ENCODE measurements around the gene ETV5. TPM values are rescaled to one million over a fixed set of nuclear protein-coding genes. Genes with fewer than 3 reads are reported as not detected.
"Not testable (repeated sequence)": the region's sequence is repeated elsewhere in the genome, so short reads cannot be mapped to it uniquely, and the experiment has no call there.

The ETV5 gene
- total RNA-seq, 8 experiments from 2014 or later: 4.0 to 36.7 (median 10.8) TPM

- 35 to 91% (median 52%) methylated on average over 1 to 2 of the region's 2 CpGs; no CpG with 5 or more reads in 1 of the 10 experiments for WGBS, 10 experiments
- H3K4me1 ChIP-seq (replicated peaks in 1 of 2); H3K27ac ChIP-seq; in situ Hi-C loops (cut with MboI; ENCODE audit: low pct_unique_long_range_greater_than_20kb in 2 of 9, low sequenced_read_pairs in 9 of 9, unreplicated experiment in 9 of 9); H3K4me3 ChIP-seq: not testable (repeated sequence)
- peak in 1 of 8 experiments; percentile 76 for ATAC-seq (replicated peaks in 6 of 8)
These were observed 89.6 kb downstream of the ETV5 start for GRCh38 chr3:186019288-186019687.

GRCh38 chr3:186014866-186015265 lies 94.0 kb downstream of the ETV5 start:
- 17 to 80% (median 45%) methylated on average over 1 to 3 of the region's 3 CpGs; no CpG with 5 or more reads in 1 of the 10 experiments for WGBS, 10 experiments
- Histone ChIP-seq H3K4me1 (replicated peaks in 1 of 2) (no peaks in the 10 kb centered on the region), H3K27ac (no peak overlapping the region), H3K4me3 (no peak overlapping the region)
- no peak for ATAC-seq (replicated peaks in 6 of 8)
- in situ Hi-C loops (cut with MboI; ENCODE audit: low pct_unique_long_range_greater_than_20kb in 2 of 9, low sequenced_read_pairs in 9 of 9, unreplicated experiment in 9 of 9): no loop called here

- Histone ChIP-seq H3K4me1 (replicated peaks in 1 of 2) (no peaks in the 10 kb centered on the region), H3K27ac (no peak overlapping the region), H3K4me3 (no peak overlapping the region)
- 6 to 67% (median 63%) methylated on average over 1 to 3 of the region's 7 CpGs; no CpG with 5 or more reads in 6 of the 10 experiments for WGBS, 10 experiments
- in situ Hi-C loops (cut with MboI; ENCODE audit: low pct_unique_long_range_greater_than_20kb in 2 of 9, low sequenced_read_pairs in 9 of 9, unreplicated experiment in 9 of 9): no loop called here
- ATAC-seq (replicated peaks in 6 of 8): peak in 1 of 8 experiments; percentile 44
These were observed 95.6 kb downstream of the ETV5 start for GRCh38 chr3:186013312-186013711.

GRCh38 chr3:186012137-186012536 lies 96.8 kb downstream of the ETV5 start:
- in situ Hi-C loops (cut with MboI; ENCODE audit: low pct_unique_long_range_greater_than_20kb in 2 of 9, low sequenced_read_pairs in 9 of 9, unreplicated experiment in 9 of 9): no loop called here
- no peaks in the 10 kb centered on the region for H3K4me1 ChIP-seq (replicated peaks in 1 of 2)
- H3K27ac ChIP-seq: no peak overlapping the region
- H3K4me3 ChIP-seq: no peak overlapping the region
- WGBS, 10 experiments: 26 to 100% (median 80%) methylated on average over 1 to 4 of the region's 4 CpGs; no CpG with 5 or more reads in 1 of the 10 experiments
- ATAC-seq (replicated peaks in 6 of 8): no peak

- WGBS, 10 experiments: 79 to 100% (median 91%) methylated on average over 2 to 7 of the region's 7 CpGs; no CpG with 5 or more reads in 1 of the 10 experiments
- in situ Hi-C loops (cut with MboI; ENCODE audit: low pct_unique_long_range_greater_than_20kb in 2 of 9, low sequenced_read_pairs in 9 of 9, unreplicated experiment in 9 of 9): no loop called here
- no peak for ATAC-seq (replicated peaks in 6 of 8)
These were observed 104.2 kb downstream of the ETV5 start for GRCh38 chr3:186004671-186005070.

GRCh38 chr3:186004209-186004608 lies 104.7 kb downstream of the ETV5 start:
- in situ Hi-C loops (cut with MboI; ENCODE audit: low pct_unique_long_range_greater_than_20kb in 2 of 9, low sequenced_read_pairs in 9 of 9, unreplicated experiment in 9 of 9): no loop called here
- Histone ChIP-seq H3K4me3 (no peak overlapping the region), H3K27ac (no peak overlapping the region), H3K4me1 (replicated peaks in 1 of 2) (no peaks in the 10 kb centered on the region)
- WGBS, 10 experiments: 0 to 83% (median 50%) methylated on average over 1 to 3 of the region's 3 CpGs; no CpG with 5 or more reads in 1 of the 10 experiments
- ATAC-seq (replicated peaks in 6 of 8): no peak

More at GRCh38 chr3:186004671-186005070, 104.2 kb downstream of the ETV5 start:
- Histone ChIP-seq H3K4me1 (replicated peaks in 1 of 2) (no peaks in the 10 kb centered on the region), H3K27ac (no peak overlapping the region), H3K4me3 (no peak overlapping the region)

- 38 to 94% (median 76%) methylated on average over 1 to 5 of the region's 5 CpGs; no CpG with 5 or more reads in 2 of the 10 experiments for WGBS, 10 experiments
- Histone ChIP-seq H3K27ac (no peak overlapping the region), H3K4me3 (no peak overlapping the region), H3K4me1 (replicated peaks in 1 of 2) (no peaks in the 10 kb centered on the region)
- in situ Hi-C loops (cut with MboI; ENCODE audit: low pct_unique_long_range_greater_than_20kb in 2 of 9, low sequenced_read_pairs in 9 of 9, unreplicated experiment in 9 of 9): no loop called here
- no peak for ATAC-seq (replicated peaks in 6 of 8)
These were observed 105.3 kb downstream of the ETV5 start for GRCh38 chr3:186003610-186004009.

GRCh38 chr3:186002884-186003472 lies 105.9 kb downstream of the ETV5 start:
- in situ Hi-C loops (cut with MboI; ENCODE audit: low pct_unique_long_range_greater_than_20kb in 2 of 9, low sequenced_read_pairs in 9 of 9, unreplicated experiment in 9 of 9): no loop called here
- WGBS, 10 experiments: 14 to 80% (median 58%) methylated on average over 1 to 3 of the region's 3 CpGs; no CpG with 5 or more reads in 2 of the 10 experiments

GRCh38 chr3:186001842-186002241 lies 107.0 kb downstream of the ETV5 start:
- H3K4me3 ChIP-seq: no peak overlapping the region
- H3K27ac ChIP-seq: no peak overlapping the region
- in situ Hi-C loops (cut with MboI; ENCODE audit: low pct_unique_long_range_greater_than_20kb in 2 of 9, low sequenced_read_pairs in 9 of 9, unreplicated experiment in 9 of 9): no loop called here
- 35 to 100% (median 73%) methylated on average over 1 to 2 of the region's 2 CpGs for WGBS, 10 experiments
- no peaks in the 10 kb centered on the region for H3K4me1 ChIP-seq (replicated peaks in 1 of 2)
- ATAC-seq (replicated peaks in 6 of 8): no peak

More at GRCh38 chr3:186002884-186003472, 105.9 kb downstream of the ETV5 start:
- ATAC-seq (replicated peaks in 6 of 8): peak in 3 of 8 experiments; percentile 26 to 67 (median 38)
- H3K27ac ChIP-seq: no peak overlapping the region
- no peaks in the 10 kb centered on the region for H3K4me1 ChIP-seq (replicated peaks in 1 of 2)
- H3K4me3 ChIP-seq: no peak overlapping the region

- in situ Hi-C loops (cut with MboI; ENCODE audit: low pct_unique_long_range_greater_than_20kb in 2 of 9, low sequenced_read_pairs in 9 of 9, unreplicated experiment in 9 of 9): loop anchor here (25.0 kb wide), 6 partner anchors 113 to 1163 kb away; partner anchors contain the start of genes CRYGS (in 5 of the 9), DNAJB11 (in 1 of the 9), ETV5 (in 1 of the 9) and TBCCD1 (in 1 of the 9)
These were observed 109.7 kb downstream of the ETV5 start for GRCh38 chr3:185999221-185999620.

GRCh38 chr3:185998136-185998535 lies 110.8 kb downstream of the ETV5 start:
- ATAC-seq (replicated peaks in 6 of 8): no peak
- Histone ChIP-seq H3K4me1 (replicated peaks in 1 of 2) (no peaks in the 10 kb centered on the region), H3K4me3 (no peak overlapping the region), H3K27ac (no peak overlapping the region)
- in situ Hi-C loops (cut with MboI; ENCODE audit: low pct_unique_long_range_greater_than_20kb in 2 of 9, low sequenced_read_pairs in 9 of 9, unreplicated experiment in 9 of 9): loop anchor here (25.0 kb wide), 6 partner anchors 114 to 1164 kb away; partner anchors contain the start of genes CRYGS (in 5 of the 9), DNAJB11 (in 1 of the 9), ETV5 (in 1 of the 9) and TBCCD1 (in 1 of the 9)
- 40 to 100% (median 85%) methylated on average over 1 to 2 of the region's 2 CpGs; no CpG with 5 or more reads in 2 of the 10 experiments for WGBS, 10 experiments

More at GRCh38 chr3:185999221-185999620, 109.7 kb downstream of the ETV5 start:
- 78 to 100% (median 93%) methylated on average over 1 to 14 of the region's 14 CpGs for WGBS, 10 experiments
- no peak overlapping the region for H3K27ac ChIP-seq
- no peak overlapping the region for H3K4me3 ChIP-seq
- no peaks in the 10 kb centered on the region for H3K4me1 ChIP-seq (replicated peaks in 1 of 2)
- ATAC-seq (replicated peaks in 6 of 8): no peak

- H3K4me3 ChIP-seq: no peak overlapping the region
- in situ Hi-C loops (cut with MboI; ENCODE audit: low pct_unique_long_range_greater_than_20kb in 2 of 9, low sequenced_read_pairs in 9 of 9, unreplicated experiment in 9 of 9): loop anchor here (25.0 kb wide), 6 partner anchors 115 to 1165 kb away; partner anchors contain the start of genes CRYGS (in 5 of the 9), DNAJB11 (in 1 of the 9), ETV5 (in 1 of the 9) and TBCCD1 (in 1 of the 9)
- WGBS, 10 experiments: 10 to 100% (median 69%) methylated on average over 1 to 3 of the region's 3 CpGs; no CpG with 5 or more reads in 1 of the 10 experiments
- ATAC-seq (replicated peaks in 6 of 8): no peak
- no peaks in the 10 kb centered on the region for H3K4me1 ChIP-seq (replicated peaks in 1 of 2)
- no peak overlapping the region for H3K27ac ChIP-seq
These were observed 111.8 kb downstream of the ETV5 start for GRCh38 chr3:185997130-185997529.

All from motor neuron (in vitro differentiated cells).